Lung (tissue), 12 donors: ENCODE measurements around the gene GNAL. TPM values are rescaled to one million over a fixed set of nuclear protein-coding genes. Genes with fewer than 3 reads are reported as not detected.

Source experiments
- ATAC-seq: fragments of 200-7000 bp; cut with Tn5 transposase; one replicate; pipeline ENCODE4 v1.9.1; 2020; ENCODE audit warnings: moderate number of reproducible peaks; ENCODE audit not compliant: insufficient read depth, low FRiP score
- DNase-seq, 3 donors: peaks; one replicate each; pipeline ENCODE4 v3.0.0-alpha.2; 2013 to 2017
- H3K27ac ChIP-seq, 2 donors: one replicate each; pipeline ENCODE4 v1.5.1; 2013; ENCODE audit warnings: mild to moderate bottlenecking in 2 of 2, moderate library complexity in 2 of 2, control low read depth in 1 of 2, inconsistent platforms in 1 of 2, low read depth in 1 of 2, low read length in 1 of 2
- H3K27me3 ChIP-seq, 3 donors: one replicate each; pipeline ENCODE4 v1.5.1; 2013; ENCODE audit warnings: low read length in 2 of 3; ENCODE audit not compliant: control insufficient read depth in 3 of 3, insufficient read depth in 3 of 3
- H3K36me3 ChIP-seq, 4 donors: one replicate each; pipeline ENCODE4 v1.5.1; 2013; ENCODE audit warnings: low read length in 4 of 4, mild to moderate bottlenecking in 1 of 4, moderate library complexity in 1 of 4; ENCODE audit not compliant: control insufficient read depth in 4 of 4, insufficient read depth in 4 of 4
- H3K4me1 ChIP-seq, 5 donors: one replicate each; pipeline ENCODE4 v1.5.1; 2013; ENCODE audit warnings: low read length in 5 of 5, mild to moderate bottlenecking in 2 of 5, moderate library complexity in 1 of 5; ENCODE audit not compliant: control insufficient read depth in 5 of 5, insufficient read depth in 5 of 5
- H3K4me3 ChIP-seq: one replicate; pipeline ENCODE4 v1.5.1; 2013; ENCODE audit warnings: mild to moderate bottlenecking, control low read depth, moderate library complexity
- H3K9ac ChIP-seq, 2 donors: one replicate each; pipeline ENCODE4 v1.5.1; 2013; ENCODE audit warnings: low read length in 2 of 2, control low read depth in 1 of 2; ENCODE audit not compliant: insufficient read depth in 1 of 2
- H3K9me3 ChIP-seq, 4 donors: one replicate each; pipeline ENCODE4 v1.5.1; 2013; ENCODE audit warnings: low read length in 3 of 4, mild to moderate bottlenecking in 1 of 4, moderate library complexity in 1 of 4; ENCODE audit not compliant: control insufficient read depth in 4 of 4, insufficient read depth in 3 of 4
- CTCF ChIP-seq: IDR thresholded peaks from 2 replicates; pipeline ENCODE4 v1.5.1; 2012; ENCODE audit warnings: mild to moderate bottlenecking; ENCODE audit errors: control extremely low read depth, extremely low read depth
- WGBS, 2 donors: extraction: QIAGEN DNeasy Blood & Tissue Kit; methylation state at CpG; one replicate each; pipeline ENCODE4 v1.1.7; 2013; 5-methylcytosine and 5-hydroxymethylcytosine counted together
- polyA plus RNA-seq, 2 donors: library from polyadenylated mRNA; stranded (reverse); fragments of 200-250 nt; gene quantifications; one replicate each; pipeline ENCODE4 v1.2.1, GENCODE V29; 2013
- total RNA-seq, 2 donors: library from RNA; depleted of rRNA in 1 of 2; stranded (reverse); fragments of >200 nt in 1 of 2; gene quantifications; one replicate each; pipeline ENCODE4 v1.2.1, GENCODE V29; 2014 to 2021
- donor health status: control.
- donor health status: control.
- donor health status: Bipolar disorder and iron deficiency.
- donor health status: healthy.
- donor health status: DM: yes; HTN: yes; CAD: no.

Gene GNAL
- total and polyA plus RNA-seq, 4 donors: 0.49 to 3.7 (median 2.5) TPM

GRCh38 chr18:11899063-11899462 is 210.0 kb downstream of the GNAL start:
- DNase-seq (no peak), ATAC-seq (no peak)
- peaks cover 0 to 15% (median 6%) of the 10 kb centered on the region in 4 donors for H3K36me3 ChIP-seq
- H3K27ac ChIP-seq: no peak overlapping the region
- no peaks in the 10 kb centered on the region for H3K9me3 ChIP-seq
- WGBS, 2 donors: 64 to 82% methylated on average over 3 of the region's 3 CpGs
- no peak overlapping the region for H3K9ac ChIP-seq
- TF ChIP-seq CTCF: no peak
- no peaks in the 10 kb centered on the region for H3K27me3 ChIP-seq
- no peak overlapping the region for H3K4me3 ChIP-seq
- peaks cover 0 to 6% (median 0%) of the 10 kb centered on the region in 5 donors for H3K4me1 ChIP-seq

GRCh38 chr18:11901826-11902438 is 212.9 kb downstream of the GNAL start:
- no peak overlapping the region for H3K27ac ChIP-seq
- H3K36me3 ChIP-seq: peaks cover 0 to 14% (median 1%) of the 10 kb centered on the region in 4 donors
- H3K4me3 ChIP-seq: no peak overlapping the region
- H3K9me3 ChIP-seq: no peaks in the 10 kb centered on the region
- ATAC-seq (no peak), DNase-seq (no peak)
- H3K27me3 ChIP-seq: no peaks in the 10 kb centered on the region
- TF ChIP-seq CTCF: no peak
- peaks cover 0 to 8% (median 1%) of the 10 kb centered on the region in 5 donors for H3K4me1 ChIP-seq
- H3K9ac ChIP-seq: no peak overlapping the region
- WGBS, 2 donors: 73 to 80% methylated on average over 5 of the region's 5 CpGs

- H3K4me1 ChIP-seq: peaks cover 4 to 14% (median 6%) of the 10 kb centered on the region in 5 donors
- no peak for TF ChIP-seq CTCF
- no peaks in the 10 kb centered on the region for H3K27me3 ChIP-seq
- ATAC-seq: peak; percentile 53
- 69 to 80% methylated on average over 7 of the region's 7 CpGs for WGBS, 2 donors
- H3K9ac ChIP-seq: no peak overlapping the region
- peaks cover 0 to 14% (median 1%) of the 10 kb centered on the region in 4 donors for H3K36me3 ChIP-seq
- no peak for DNase-seq
- H3K27ac ChIP-seq: peak overlapping the region in 1 of 2 donors; percentile 17
- no peak overlapping the region for H3K4me3 ChIP-seq
- H3K9me3 ChIP-seq: no peaks in the 10 kb centered on the region
These were observed 213.6 kb downstream of the GNAL start for GRCh38 chr18:11902522-11903292.
